ENCODE measurements around the gene STXBP5L.
"Not testable (repeated sequence)": the region's sequence is repeated elsewhere in the genome, so short reads cannot be mapped to it uniquely, and the experiment has no call there.

The STXBP5L gene

DNA sequence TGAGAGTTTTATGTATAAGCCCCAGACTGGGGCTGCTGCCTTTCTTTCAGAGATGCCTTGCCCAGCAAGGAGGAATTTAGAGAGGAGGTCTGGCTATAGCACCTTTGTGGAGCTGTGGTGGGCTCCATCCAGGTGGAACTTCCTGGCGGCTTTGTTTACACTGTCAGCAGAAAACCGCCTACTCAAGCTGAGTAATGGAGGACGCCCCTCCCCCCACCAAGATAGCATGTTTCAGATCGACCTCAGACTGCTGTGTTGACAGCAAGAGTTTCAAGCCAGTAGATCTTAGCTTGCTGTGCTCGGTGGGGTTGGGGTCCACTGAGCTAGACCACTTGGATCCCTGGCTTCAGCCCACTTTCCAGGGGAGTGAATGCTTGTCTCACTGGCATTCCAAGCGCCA lies 155.6 kb downstream of the STXBP5L start:
- no peak for DNase-seq

DNA sequence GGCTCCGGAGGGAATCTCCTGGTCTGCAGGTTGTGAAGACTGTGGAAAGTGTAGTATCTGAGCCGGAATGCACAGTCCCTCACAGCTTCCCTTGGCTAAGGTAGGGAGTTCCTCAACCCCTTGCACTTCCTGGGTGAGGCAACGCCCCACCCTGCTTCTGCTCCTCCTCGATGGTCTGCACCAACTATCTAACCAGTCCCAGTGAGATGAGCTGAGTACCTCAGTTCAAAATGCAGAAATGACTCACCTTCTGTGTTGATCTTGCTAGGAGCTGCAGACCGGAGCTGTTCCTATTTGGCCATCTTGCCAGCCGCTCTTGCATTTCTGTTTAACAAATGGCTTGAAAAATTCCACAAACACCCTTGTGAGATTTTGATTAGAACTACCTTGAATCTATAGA lies 156.1 kb downstream of the STXBP5L start:
- DNase-seq: no peak

DNA sequence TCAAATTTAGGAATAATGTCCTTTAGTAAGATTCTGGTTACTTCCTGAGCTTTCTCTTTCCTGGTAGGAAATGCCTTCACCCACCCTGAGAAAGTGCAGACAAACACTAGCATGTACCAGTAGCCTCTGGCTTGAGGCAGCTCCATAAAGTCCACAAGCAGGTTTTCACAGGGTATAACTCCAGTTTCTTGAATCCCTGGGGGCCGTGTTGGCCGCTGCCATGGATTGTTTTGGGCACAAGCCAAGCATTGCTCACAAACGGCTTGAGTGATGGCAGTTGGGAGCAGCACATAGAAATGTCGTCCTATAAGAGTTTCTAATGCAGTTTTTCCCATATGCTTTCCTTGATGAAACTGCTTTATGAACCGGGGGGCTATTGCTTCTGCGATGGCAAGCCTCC lies 164.1 kb downstream of the STXBP5L start:
- DNase-seq: no peak

DNA sequence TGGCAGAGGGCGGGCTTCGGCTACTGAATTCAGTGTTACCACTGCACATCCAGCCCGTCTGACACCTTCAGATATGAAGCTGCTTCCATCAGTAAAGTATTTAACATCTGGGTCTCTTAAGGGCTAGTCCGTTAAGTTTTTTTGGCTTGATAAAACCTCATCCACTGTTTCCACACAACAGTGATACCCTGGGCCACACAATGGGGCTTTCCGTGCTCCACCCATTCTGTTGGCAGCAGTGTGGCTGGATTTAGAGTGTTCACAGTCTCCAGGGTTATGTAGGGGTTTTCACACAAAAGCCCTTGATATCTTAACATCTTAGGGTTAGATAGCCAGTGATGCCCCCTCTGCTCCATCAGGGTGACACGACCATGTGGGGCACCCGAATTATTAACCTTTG lies 165.0 kb downstream of the STXBP5L start:
- DNase-seq: no peak

DNA sequence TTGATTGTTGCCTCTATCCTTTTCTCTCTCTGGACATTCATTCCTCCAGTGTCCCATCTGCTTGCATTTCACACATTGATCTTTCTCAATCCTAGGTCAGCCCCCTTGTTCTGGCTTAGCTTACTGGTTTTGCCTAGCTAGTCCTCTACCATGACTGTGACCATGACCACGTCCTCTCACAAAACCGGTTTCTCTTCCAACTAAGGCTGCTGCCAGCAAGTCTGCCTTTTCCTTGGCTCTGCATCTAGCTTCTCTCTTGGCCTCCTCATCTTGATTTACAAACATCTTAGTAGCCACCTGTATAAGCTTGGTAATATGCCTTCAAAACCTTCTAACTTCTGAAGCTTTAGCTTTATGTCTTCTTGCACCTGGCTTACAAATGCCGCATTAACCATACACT lies 167.2 kb downstream of the STXBP5L start:
- DNase-seq: no peak

DNA sequence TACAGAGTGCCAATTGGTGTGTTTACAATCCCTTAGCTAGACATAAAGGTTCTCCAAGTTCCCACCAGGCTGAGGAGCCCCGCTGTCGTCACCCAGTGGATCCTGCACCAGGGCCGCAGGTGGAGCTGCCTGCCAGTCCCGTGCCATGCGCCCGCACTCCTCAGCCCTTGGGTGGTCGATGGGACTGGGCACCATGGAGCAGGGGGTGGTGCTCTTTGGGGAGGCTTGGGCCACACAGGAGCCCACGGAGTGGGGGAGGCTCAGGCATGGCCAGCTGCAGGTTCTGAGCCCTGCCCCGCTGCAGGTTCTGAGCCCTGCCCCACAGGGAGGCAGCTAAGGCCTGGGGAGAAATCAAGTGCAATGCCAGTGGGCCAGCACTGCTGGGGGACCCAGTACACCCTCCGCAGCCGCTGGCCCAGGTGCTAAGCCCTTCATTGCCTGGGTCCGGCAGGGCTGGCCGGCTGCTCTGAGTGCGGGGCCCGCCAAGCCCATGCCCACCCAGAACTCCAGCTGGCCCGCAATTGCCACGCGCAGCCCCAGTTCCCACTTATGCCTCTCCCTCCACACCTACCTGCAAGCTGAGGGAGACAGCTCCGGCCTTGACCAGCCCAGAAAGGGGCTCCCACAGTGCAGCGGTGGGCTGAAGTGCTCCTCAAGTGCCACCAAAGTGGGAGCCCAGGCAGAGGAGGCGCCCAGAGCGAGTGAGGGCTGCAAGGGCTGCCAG lies 170.5 kb downstream of the STXBP5L start:
- DNase-seq: not testable (repeated sequence)

DNA sequence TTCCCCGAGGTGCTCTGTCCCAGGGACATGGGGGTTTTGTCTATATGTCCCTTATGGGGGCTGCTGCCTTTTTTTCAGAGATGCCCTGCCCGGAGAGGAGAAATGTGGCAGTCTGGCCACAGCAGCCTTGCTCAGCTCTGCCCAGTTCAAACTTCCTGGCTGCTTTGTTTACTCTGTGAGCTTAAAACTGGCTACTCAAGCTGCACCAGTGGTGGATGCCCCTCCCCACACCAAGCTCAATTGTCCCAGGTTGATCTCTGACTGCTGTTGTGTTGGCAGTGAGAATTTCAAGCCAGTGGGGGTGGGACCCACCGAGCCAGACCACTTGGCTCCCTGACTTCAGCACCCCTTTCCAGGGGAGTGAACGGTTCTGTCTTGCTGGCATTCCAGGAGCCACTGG lies 188.9 kb downstream of the STXBP5L start:
- no peak for DNase-seq

DNA sequence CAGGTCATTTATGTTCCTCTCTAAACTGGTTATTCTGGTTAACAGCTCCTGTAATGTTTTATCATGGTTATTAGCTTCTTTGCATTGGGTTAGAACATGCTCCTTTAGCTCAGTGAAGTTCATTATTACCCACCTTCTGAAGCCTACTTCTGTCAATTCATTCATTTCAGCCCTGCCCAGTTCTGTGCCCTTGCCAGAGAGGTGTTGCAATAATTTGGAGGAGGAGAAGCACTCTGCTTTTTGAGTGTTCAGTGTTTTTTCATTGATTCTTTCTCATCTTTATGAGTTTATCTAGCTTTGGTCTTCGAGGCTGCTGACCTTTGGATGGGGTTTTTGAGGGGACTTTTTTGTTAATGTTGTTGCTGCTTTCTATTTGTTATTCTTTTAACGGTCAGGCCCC lies 203.1 kb downstream of the STXBP5L start:
- DNase-seq: not testable (repeated sequence)

DNA sequence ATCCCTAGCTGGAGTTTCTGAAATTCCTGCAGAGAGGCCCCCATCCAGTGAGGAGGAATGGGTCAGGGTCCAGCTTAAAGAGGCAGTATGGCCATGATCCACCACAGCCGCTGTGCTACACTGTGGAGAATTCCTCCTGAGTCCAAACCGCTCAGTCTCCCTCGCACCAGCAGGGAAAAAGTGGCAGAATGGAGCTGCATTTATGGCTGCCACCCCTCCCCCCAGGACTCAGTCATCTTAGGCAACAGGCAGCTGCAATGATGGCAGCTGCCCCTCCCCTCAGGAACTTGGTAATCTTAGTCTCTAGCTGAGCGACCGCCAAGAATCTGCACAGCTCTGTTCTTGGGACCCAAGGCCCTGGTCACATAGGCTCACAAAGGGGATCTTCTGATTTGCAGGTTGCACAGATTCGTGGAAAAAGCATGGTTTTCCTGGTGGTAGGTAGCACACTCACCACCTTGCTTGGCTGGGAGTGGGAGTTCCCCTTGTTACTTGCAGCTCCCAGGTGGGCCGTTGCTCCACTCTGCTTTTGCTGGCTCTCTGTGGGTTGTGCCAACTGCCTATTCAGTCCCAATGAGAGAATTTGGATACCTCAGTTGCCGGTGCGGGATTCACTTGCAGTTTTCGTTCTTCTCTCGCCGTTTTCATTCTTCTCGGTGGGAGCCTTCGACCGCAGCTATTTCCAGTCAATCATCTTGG lies 204.1 kb downstream of the STXBP5L start:
- no peak for DNase-seq

DNA sequence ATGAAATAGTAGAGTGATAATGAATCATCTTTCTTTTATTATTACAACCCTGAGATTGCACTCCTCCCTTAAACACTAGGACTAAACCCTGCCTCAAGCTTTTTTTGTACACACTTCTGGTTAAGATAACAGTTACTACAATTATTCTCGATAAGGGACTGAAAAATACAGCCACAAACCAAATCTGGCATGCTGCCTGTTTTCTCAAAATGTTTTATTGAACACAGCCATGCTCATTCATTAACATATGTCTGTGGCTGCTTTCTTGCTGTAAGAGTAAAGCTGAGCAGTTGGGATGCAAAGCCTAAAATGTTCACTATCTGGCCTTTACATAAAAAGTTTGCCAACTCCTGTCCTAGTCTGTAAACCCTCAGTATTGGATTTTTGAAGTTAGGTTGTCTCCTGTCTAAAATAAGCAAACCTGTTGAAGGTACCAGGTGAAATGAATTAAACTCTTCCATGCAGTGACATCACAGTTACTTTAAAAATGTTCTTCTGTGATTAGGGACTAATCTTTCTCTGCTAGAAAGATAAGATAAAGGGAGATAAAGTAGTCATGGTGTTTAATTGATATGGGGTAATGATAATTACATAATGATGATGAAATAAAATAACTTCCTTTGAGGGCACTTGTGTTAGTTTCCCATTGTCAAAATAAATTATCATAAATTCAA lies 218.2 kb downstream of the STXBP5L start:
- DNase-seq: no peak

DNA sequence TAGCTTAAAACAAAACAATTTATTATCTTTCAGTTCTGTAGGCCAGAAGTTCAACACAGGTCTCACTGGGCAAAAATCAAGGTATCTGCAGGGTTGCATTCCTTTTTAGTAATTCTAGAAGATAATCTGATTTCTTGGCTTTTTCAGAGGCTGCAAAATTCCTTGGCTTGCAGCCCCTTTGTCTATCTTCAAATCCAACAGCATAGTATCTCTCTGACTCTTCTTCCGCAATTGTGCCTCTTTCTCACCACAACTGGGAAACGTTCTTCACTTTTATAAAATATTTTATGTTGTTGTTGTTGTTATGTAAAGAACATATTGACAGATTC lies 218.7 kb downstream of the STXBP5L start:
- DNase-seq: no peak

DNA sequence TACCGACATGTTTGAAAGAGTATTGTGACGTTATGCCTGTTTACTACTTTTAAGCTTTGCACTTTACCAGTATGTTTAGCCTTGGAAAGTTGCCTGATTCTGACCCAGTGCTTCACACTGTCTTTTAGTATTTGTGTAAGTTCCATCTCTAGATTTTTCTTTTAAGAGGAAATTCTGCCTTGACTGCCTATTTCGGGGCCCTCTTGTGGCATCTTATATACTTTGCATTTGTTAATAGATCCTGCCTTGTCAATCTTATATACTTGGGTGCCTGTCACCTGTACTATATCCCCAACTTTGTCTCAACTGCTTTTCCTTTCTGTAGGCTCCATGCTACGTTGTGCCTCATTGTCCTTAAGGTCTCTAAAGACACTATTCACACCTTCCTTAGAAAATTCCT lies 244.6 kb downstream of the STXBP5L start:
- DNase-seq: no peak

DNA sequence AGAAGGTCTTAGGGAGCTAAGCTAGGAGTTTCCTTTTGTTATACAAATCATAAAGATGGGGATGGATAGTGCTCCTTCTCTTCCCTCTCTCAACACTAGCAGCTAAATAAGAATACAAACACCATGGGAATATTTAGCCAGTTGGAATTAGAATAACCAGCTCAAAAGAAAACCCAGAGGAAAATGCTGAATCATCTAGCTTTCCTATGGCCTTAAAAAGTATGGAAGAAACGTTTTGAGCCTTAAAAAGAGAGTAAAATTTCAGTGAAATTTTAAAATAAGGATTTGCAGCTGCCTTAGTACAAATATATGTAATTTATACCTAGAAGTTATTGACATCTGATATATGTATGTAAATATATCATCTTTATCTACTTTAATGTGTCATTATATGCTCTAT lies 245.8 kb downstream of the STXBP5L start:
- DNase-seq: no peak

DNA sequence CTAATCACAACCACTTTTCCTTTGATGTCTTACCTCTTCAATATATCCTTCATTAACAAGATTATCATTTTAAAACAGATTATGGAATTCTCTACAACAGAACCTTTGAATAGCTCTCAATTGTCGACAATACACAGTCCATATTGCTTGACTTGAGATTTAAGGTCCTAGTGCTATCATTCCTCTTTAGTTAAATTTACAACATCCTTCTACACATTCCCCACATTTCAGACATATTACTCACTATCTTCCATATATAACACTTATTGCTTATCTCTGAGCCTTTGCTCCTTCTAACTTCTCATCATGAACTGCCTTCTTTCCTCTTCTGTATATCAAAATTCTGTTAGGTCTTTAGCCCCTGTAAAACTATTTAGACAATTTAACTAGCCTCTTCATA lies 247.0 kb downstream of the STXBP5L start:
- no peak for DNase-seq

DNA sequence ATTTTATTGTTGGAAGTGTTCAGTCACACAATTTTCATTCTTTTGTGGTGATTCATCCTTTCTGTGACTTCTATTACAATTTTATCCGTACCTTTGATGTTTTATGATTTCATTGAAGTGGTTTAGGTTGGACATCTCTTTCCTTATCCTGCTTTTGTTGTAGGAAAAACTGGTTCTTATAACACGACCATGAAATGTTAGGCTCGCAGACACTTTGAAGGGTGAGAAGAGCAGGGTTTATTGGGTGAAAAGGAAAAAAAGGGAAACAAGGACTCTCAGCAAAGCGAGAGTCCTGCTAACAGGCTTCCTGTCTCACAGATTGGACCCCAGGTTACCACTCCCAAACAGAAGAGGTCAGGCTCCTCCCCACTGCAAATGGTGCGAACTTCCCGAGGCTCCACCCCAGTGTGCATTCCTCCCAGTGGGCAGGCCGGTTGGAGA lies 257.4 kb downstream of the STXBP5L start:
- DNase-seq: no peak

DNA sequence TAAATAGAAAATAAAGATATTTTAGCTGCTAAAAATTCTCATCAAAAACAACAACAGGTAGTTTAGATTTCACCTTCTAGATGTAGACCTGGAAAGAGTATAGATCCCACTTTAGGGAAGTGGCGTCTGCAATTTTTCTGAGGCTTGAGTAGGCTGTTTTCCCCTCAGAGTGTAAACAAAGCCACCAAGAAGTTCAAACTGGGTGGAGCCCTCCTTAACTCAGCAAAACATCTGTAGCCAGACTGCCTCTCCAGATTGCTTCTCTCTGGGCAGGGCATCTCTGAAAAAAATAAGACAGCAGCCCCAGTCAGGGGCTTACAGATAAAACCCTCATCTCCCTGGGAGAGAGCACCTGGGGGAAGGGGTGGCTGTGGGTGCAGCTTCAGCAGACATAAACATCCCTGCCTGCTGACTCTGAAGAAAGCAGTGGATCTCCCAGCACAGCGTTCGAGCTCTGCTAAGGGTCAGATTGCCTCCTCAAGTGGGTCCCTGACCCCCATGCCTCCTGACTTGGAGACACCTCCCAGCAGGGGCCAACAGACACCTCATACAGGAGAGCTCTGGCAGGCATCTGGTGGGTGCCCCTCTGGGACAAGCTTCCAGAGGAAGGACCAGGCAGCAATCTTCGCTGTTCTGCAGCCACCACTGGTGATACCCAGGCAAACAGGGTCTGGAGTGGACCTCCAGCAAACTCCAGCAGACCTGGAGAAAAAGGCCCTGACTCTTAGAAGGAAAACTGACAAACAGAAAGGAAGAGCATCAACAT lies 259.6 kb downstream of the STXBP5L start:
- no peak for DNase-seq

DNA sequence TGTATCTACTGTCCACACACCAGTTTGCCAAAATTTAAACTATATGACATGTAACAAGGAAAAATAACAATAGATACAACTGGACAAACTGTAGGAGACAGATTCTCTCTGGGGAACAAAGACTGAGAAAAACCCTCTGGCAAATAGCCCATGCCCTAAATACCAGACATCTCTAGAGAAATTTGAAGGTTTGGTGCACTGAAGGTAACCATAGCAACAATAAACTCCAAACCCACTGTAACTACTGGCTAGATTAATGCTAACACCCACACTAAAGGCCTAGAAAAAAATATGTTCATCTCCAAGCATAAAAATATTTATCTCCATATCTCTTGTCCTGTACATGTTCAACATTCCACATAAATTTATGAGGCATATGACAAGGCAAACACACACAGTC lies 267.1 kb downstream of the STXBP5L start:
- DNase-seq: no peak

DNA sequence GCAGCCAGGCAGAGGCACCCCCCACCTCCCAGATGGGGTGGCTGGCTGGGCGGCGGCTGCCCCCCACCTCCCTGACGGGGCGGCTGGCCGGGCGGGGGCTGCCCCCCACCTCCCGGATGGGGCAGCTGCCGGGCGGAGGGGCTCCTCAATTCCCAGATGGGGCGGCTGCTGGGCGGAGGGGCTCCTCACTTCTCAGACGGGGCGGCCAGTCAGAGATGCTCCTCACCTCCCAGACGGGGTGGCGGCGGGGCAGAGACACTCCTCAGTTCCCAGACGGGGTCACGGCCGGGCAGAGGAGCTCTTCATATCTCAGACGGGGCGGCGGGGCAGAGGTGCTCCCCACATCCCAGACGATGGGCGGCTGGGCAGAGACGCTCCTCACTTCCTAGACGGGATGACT lies 282.6 kb downstream of the STXBP5L start:
- DNase-seq: not testable (repeated sequence)

DNA sequence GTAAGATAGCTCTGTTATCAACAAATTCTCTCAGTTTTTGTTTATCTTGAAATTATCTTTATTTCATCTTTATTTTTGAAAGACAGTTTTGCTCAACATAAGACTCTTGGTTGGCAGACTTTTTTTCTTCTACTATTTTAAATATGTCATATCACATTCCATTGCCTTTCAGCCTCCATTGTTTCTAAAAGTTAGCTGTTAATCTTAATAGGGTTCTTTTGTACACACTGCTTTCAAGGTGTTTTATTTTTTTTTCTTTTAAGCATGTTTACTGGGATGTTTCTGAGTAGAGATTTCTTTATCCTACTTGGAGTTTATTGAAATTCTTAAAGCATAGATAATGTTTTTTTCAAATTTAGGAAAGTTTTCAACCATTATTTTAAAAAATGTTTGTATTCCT lies 294.6 kb downstream of the STXBP5L start:
- DNase-seq: no peak

DNA sequence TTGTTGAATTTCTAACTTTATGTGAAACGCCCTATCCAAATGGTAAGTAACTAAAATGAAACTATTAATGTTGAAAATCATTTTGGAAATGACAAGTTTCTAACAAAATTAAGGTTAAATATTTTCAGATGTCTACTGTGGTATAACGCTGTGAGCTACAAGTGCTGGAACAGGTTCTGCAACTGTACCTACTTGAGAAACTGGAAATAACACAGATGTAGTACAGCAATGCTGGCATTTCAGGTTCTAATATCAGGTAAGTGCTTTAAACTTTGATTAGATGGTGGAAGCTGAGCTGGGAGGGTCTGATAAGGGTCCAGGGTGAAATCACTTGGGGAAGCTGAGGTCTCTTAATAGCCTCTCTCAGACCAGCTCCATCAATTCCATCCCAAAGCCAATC lies 315.1 kb downstream of the STXBP5L start:
- no peak for DNase-seq

DNA sequence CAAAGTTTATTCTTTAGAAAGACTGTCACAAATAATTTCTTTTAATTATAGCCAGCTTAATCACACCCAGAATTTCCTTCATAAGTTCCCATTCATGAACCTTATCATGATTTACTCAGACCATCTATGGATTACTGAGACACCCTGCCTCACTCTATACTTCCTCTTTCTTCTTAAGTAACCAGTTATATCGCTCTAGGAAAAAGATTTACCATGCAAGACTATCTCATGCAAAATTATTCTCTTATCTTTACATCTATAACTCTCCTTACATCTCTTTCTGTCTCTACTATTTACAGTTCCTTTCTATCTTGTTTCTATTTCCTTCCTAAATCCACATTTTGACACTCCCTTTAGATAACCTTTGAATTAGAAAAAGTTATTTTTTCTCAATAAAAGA lies 321.0 kb downstream of the STXBP5L start:
- no peak for DNase-seq

DNA sequence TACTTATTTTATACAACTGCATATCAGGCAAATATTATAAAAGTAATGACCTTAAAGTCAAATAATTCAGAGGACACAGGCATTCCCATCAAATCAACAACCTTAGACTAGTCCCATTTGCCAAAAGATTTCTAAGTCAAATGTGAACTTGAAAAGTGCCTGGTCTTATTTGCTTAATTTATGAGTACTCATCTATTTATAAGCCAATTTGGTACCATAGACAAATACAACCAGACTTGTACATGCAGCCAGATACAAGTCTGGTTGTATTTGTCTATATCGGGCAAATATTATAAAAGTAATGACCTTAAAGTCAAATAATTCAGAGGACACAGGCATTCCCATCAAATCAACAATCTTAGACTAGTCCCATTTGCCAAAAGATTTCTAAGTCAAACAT lies 322.2 kb downstream of the STXBP5L start:
- not testable (repeated sequence) for DNase-seq

DNA sequence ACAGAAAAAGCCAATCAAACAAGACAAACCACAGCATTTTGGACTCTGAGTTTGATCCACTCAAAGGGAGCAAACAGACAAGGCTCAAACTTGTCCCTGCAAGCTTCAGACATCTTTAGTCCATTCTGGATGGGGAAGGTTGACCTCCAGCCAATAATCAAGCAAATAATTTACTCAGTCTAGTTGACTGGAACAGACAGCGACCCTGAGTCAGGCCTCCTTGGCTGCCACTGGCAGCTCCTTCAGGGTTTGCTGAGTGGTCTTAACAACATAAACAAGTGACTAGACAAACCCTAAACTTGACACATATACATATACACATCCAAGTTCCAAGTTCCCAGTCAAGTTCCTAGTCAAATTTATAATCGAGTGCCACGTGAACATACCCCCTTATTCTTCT lies 323.9 kb downstream of the STXBP5L start:
- no peak for DNase-seq

Measured in activated CD4-positive, alpha-beta T cell treated with anti-CD3 and anti-CD28 coated beads, Interleukin-2, amount 50 U/mL, for 1 hour (primary cell).